ENCODE measurements around the gene CEBPZOS.

The CEBPZOS gene

DNA sequence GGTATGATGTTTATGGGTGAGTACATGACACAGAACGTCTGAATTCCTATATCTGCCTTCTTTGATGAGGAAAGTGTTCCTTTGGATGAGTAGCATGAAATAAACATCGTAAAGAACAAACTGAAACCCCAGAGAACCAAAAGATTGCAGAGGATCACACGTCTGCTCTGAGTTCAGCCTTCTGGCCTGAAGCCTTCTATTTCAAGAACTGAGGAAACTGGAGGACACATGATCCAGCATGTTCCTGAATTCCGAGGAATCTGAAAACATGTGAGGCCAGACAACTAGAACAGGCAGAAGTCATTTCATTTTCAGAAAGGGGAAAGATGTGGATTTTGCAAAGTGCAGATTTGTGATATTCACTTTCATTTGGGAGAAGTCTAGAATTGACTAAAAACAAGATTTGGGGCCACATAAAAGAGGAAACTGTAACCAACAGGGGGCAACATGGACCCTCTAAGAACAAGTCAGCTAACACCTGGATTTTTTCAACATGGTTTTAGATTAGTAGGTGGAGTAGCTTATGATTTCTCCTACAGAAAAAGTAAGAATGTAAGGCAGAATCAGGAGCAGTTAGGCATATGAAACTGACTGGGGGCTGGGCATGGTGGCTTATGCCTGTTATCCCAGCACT lies 16.2 kb upstream of the CEBPZOS start:
- H2AFZ ChIP-seq (ENCODE audit: insufficient read depth, low read length, poor library complexity): no peak overlapping the region
- H2BK120ac ChIP-seq (ENCODE audit: insufficient read depth, low read length, poor library complexity): no peak overlapping the region
- H3K79me2 ChIP-seq (ENCODE audit: control insufficient read depth, insufficient read depth, low read length, poor library complexity): no peaks in the 10 kb centered on the region
- no peak overlapping the region for H3K14ac ChIP-seq (ENCODE audit: low read length)
- H4K91ac ChIP-seq (ENCODE audit: low read depth, low read length): no peak overlapping the region
- H2BK12ac ChIP-seq (ENCODE audit: low read length): no peak overlapping the region
- H2BK5ac ChIP-seq (ENCODE audit: low read depth, low read length, poor library complexity): no peak overlapping the region
- no peaks in the 10 kb centered on the region for H3K27me3 ChIP-seq (ENCODE audit: insufficient read depth, low read length)
- H3K4me2 ChIP-seq (ENCODE audit: low read length): no peak overlapping the region
- no peak overlapping the region for H4K12ac ChIP-seq (ENCODE audit: low read depth, low read length)
- H3K18ac ChIP-seq (ENCODE audit: low read length): no peak overlapping the region
- H3K79me1 ChIP-seq (ENCODE audit: low read length): no peaks in the 10 kb centered on the region
- H3K9ac ChIP-seq (ENCODE audit: low read length): no peak overlapping the region
- H3K36me3 ChIP-seq (ENCODE audit: control insufficient read depth in 1 of 2, insufficient read depth in 2 of 2, low read length in 2 of 2): no peaks in the 10 kb centered on the region
- WGBS (ENCODE audit: extremely low coverage, insufficient coverage, insufficient read length): no CpG with 5 or more reads among the region's 4 CpGs
- no peak overlapping the region for H4K8ac ChIP-seq (ENCODE audit: low read depth, low read length)
- no peaks in the 10 kb centered on the region for H3K9me3 ChIP-seq (ENCODE audit: insufficient read depth, low read depth, low read length)
- no peak overlapping the region for H3K23ac ChIP-seq (ENCODE audit: low read length)
- no peak overlapping the region for H2AK5ac ChIP-seq (ENCODE audit: low read length)
- DNase-seq: no peak
- H3K4ac ChIP-seq (ENCODE audit: low read depth, low read length): no peak overlapping the region
- no peak overlapping the region for H3K27ac ChIP-seq (ENCODE audit: low read depth, low read length)
- peaks cover 0 to 3% of the 10 kb centered on the region in 2 experiments for H3K4me1 ChIP-seq (ENCODE audit: control insufficient read depth in 1 of 2, insufficient read depth in 2 of 2, low read length in 2 of 2)
- no peak overlapping the region for H3K4me3 ChIP-seq (ENCODE audit: low read depth, low read length)

DNA sequence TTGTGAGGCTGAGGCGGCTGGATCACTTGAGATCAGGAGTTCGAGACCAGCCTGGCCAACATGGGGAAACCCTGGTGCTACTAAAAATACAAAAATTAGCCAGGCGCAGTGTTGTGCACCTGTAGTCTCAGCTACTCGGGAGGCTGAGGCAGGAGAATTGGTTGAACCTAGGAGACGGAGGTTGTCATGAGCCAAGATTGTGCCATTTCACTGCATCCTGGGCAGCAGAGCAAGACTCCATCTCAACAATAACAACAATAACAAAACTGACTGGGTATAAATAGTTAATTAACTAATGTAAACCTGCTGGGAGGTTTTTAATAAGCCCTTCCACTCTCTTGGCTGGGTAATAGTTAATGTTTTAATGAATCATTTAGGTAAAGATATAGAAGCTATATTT lies 15.7 kb upstream of the CEBPZOS start:
- Histone ChIP-seq H2BK12ac (ENCODE audit: low read length) (no peak overlapping the region), H3K27ac (ENCODE audit: low read depth, low read length) (no peak overlapping the region), H3K36me3 (ENCODE audit: control insufficient read depth in 1 of 2, insufficient read depth in 2 of 2, low read length in 2 of 2) (no peaks in the 10 kb centered on the region), H2BK120ac (ENCODE audit: insufficient read depth, low read length, poor library complexity) (no peak overlapping the region), H3K4me3 (ENCODE audit: low read depth, low read length) (no peak overlapping the region), H3K27me3 (ENCODE audit: insufficient read depth, low read length) (no peaks in the 10 kb centered on the region), H3K14ac (ENCODE audit: low read length) (no peak overlapping the region), H3K79me1 (ENCODE audit: low read length) (no peaks in the 10 kb centered on the region), H3K4me1 (ENCODE audit: control insufficient read depth in 1 of 2, insufficient read depth in 2 of 2, low read length in 2 of 2) (peaks cover 0 to 3% of the 10 kb centered on the region in 2 experiments), H3K4ac (ENCODE audit: low read depth, low read length) (no peak overlapping the region), H4K12ac (ENCODE audit: low read depth, low read length) (no peak overlapping the region), H4K8ac (ENCODE audit: low read depth, low read length) (no peak overlapping the region), H3K4me2 (ENCODE audit: low read length) (no peak overlapping the region), H3K23ac (ENCODE audit: low read length) (no peak overlapping the region), H2BK5ac (ENCODE audit: low read depth, low read length, poor library complexity) (no peak overlapping the region), H3K9me3 (ENCODE audit: insufficient read depth, low read depth, low read length) (no peaks in the 10 kb centered on the region), H4K91ac (ENCODE audit: low read depth, low read length) (no peak overlapping the region), H3K79me2 (ENCODE audit: control insufficient read depth, insufficient read depth, low read length, poor library complexity) (no peaks in the 10 kb centered on the region), H2AFZ (ENCODE audit: insufficient read depth, low read length, poor library complexity) (no peak overlapping the region), H3K9ac (ENCODE audit: low read length) (no peak overlapping the region), H2AK5ac (ENCODE audit: low read length) (no peak overlapping the region), H3K18ac (ENCODE audit: low read length) (no peak overlapping the region)
- WGBS (ENCODE audit: extremely low coverage, insufficient coverage, insufficient read length): no CpG with 5 or more reads among the region's 5 CpGs
- DNase-seq: no peak

DNA sequence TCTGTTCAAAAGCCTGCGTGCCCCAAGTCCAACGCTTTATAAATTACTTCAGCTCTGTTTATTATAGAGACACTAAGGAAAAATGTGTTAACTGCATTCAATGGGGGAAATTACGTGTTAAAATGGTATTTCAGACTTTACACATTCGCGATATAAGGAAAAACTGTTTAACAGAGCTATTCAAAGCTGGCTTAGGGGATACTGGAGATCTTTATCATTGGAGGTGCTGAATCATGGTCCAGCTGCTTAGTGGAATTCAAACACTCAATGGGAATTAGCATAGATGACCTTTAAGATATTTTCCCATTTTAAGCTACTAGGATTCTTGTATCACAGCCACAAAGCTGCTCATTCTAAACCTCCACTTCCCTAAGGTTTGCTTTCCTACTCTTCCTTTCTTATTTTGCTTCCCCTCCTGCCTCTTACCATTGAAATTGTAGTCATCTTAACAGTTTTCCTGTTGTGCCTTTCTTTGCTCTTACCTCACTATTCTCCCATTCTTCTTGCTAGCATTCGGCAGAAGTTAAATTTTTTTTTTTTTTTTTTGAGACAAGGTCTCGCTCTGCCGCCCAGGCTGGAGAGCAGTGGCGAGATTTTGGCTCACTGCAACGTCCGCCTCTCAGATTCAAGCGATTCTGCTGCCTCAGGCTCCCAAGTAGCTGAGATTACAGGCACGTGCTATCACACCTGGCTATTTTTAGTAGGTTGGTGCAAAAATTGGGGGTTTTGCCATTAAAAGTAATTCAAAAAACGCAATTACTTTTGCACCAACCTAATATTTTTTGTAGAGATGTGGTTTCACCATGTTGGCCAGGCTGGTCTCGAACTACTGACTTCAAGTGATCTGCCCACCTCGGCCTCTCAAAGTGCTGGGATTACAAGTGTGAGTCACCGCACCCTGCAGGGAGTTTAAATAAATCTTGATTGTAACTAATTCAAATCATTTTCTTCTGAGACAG lies 14.3 kb upstream of the CEBPZOS start:
- Histone ChIP-seq H3K23ac (ENCODE audit: low read length) (no peak overlapping the region), H3K9ac (ENCODE audit: low read length) (no peak overlapping the region), H3K36me3 (ENCODE audit: control insufficient read depth in 1 of 2, insufficient read depth in 2 of 2, low read length in 2 of 2) (no peaks in the 10 kb centered on the region), H3K79me1 (ENCODE audit: low read length) (no peaks in the 10 kb centered on the region), H2BK12ac (ENCODE audit: low read length) (no peak overlapping the region), H3K4me1 (ENCODE audit: control insufficient read depth in 1 of 2, insufficient read depth in 2 of 2, low read length in 2 of 2) (peaks cover 0 to 3% of the 10 kb centered on the region in 2 experiments), H3K4me2 (ENCODE audit: low read length) (no peak overlapping the region), H2BK5ac (ENCODE audit: low read depth, low read length, poor library complexity) (no peak overlapping the region), H3K18ac (ENCODE audit: low read length) (no peak overlapping the region), H3K27me3 (ENCODE audit: insufficient read depth, low read length) (no peaks in the 10 kb centered on the region), H4K12ac (ENCODE audit: low read depth, low read length) (no peak overlapping the region), H3K4me3 (ENCODE audit: low read depth, low read length) (no peak overlapping the region), H2AFZ (ENCODE audit: insufficient read depth, low read length, poor library complexity) (no peak overlapping the region), H3K14ac (ENCODE audit: low read length) (no peak overlapping the region), H3K4ac (ENCODE audit: low read depth, low read length) (no peak overlapping the region), H4K91ac (ENCODE audit: low read depth, low read length) (no peak overlapping the region), H2AK5ac (ENCODE audit: low read length) (no peak overlapping the region), H3K27ac (ENCODE audit: low read depth, low read length) (no peak overlapping the region), H2BK120ac (ENCODE audit: insufficient read depth, low read length, poor library complexity) (no peak overlapping the region), H3K9me3 (ENCODE audit: insufficient read depth, low read depth, low read length) (no peaks in the 10 kb centered on the region), H3K79me2 (ENCODE audit: control insufficient read depth, insufficient read depth, low read length, poor library complexity) (no peaks in the 10 kb centered on the region), H4K8ac (ENCODE audit: low read depth, low read length) (no peak overlapping the region)
- no CpG with 5 or more reads among the region's 17 CpGs for WGBS (ENCODE audit: extremely low coverage, insufficient coverage, insufficient read length)
- peak in 1 of 2 donors; percentile 57 for DNase-seq

DNA sequence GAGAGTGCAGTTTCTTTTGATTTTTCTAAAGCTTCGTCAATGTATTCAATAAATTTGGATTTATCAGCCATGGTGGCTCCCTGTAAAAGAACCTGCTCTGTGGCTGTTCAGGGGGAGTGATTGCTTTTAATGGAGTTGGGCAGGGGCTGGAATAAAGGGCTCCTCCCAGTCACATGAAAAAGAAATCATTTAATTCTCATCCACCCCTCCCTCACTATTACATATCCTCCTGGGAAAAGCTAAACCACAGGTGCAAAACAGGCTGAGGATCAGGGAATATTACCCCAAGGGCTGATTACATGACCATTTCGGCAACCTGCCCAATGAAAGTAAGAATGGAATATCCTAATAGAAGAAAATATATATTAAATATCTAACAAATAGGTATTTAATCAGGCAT lies 7.7 kb upstream of the CEBPZOS start, which contains the start of gene SULT6B1:
Gene SULT6B1, minus strand, starts transcription at position 101 of the 400 bp plus-strand sequence. Its CDS starts 30 bp downstream, at position 71.
- no peaks in the 10 kb centered on the region for H3K79me1 ChIP-seq (ENCODE audit: low read length)

More for the DNA sequence above, 7.7 kb upstream of the CEBPZOS start, which contains the start of gene SULT6B1:
- H3K4me2 ChIP-seq (ENCODE audit: low read length): no peak within 1 kb of the TSS
- H2BK120ac ChIP-seq (ENCODE audit: insufficient read depth, low read length, poor library complexity): no peak within 1 kb of the TSS
- H3K4me1 ChIP-seq (ENCODE audit: control insufficient read depth in 1 of 2, insufficient read depth in 2 of 2, low read length in 2 of 2): peaks cover 0 to 3% of the 10 kb centered on the region in 2 experiments
- no peak within 1 kb of the TSS for H3K14ac ChIP-seq (ENCODE audit: low read length)
- no peaks in the 10 kb centered on the region for H3K9me3 ChIP-seq (ENCODE audit: insufficient read depth, low read depth, low read length)
- no peak within 1 kb of the TSS for H2AK5ac ChIP-seq (ENCODE audit: low read length)
- no CpG with 5 or more reads among the region's 2 CpGs for WGBS (ENCODE audit: extremely low coverage, insufficient coverage, insufficient read length)
- no peak for DNase-seq
- no peaks in the 10 kb centered on the region for H3K27me3 ChIP-seq (ENCODE audit: insufficient read depth, low read length)
- H3K36me3 ChIP-seq (ENCODE audit: control insufficient read depth in 1 of 2, insufficient read depth in 2 of 2, low read length in 2 of 2): no peaks in the 10 kb centered on the region
- H3K9ac ChIP-seq (ENCODE audit: low read length): no peak within 1 kb of the TSS
- H3K4me3 ChIP-seq (ENCODE audit: low read depth, low read length): no peak within 1 kb of the TSS
- no peak within 1 kb of the TSS for H3K23ac ChIP-seq (ENCODE audit: low read length)
- H2BK5ac ChIP-seq (ENCODE audit: low read depth, low read length, poor library complexity): no peak within 1 kb of the TSS
- no peaks in the 10 kb centered on the region for H3K79me2 ChIP-seq (ENCODE audit: control insufficient read depth, insufficient read depth, low read length, poor library complexity)
- no peak within 1 kb of the TSS for H4K8ac ChIP-seq (ENCODE audit: low read depth, low read length)
- no peak within 1 kb of the TSS for H3K27ac ChIP-seq (ENCODE audit: low read depth, low read length)
- H2AFZ ChIP-seq (ENCODE audit: insufficient read depth, low read length, poor library complexity): no peak within 1 kb of the TSS
- no peak within 1 kb of the TSS for H3K4ac ChIP-seq (ENCODE audit: low read depth, low read length)
- H4K12ac ChIP-seq (ENCODE audit: low read depth, low read length): no peak within 1 kb of the TSS
- no peak within 1 kb of the TSS for H4K91ac ChIP-seq (ENCODE audit: low read depth, low read length)
- H2BK12ac ChIP-seq (ENCODE audit: low read length): no peak within 1 kb of the TSS
- no peak within 1 kb of the TSS for H3K18ac ChIP-seq (ENCODE audit: low read length)

Measured in trophoblast cell (in vitro differentiated cells and primary cell).